Effector memory CD4-positive, alpha-beta T cell (primary cell): Measurements from ENCODE around the gene UTS2R.

ENCODE experiments used
- DNase-seq, 3 donors: peaks; one replicate each; pipeline ENCODE4 v3.0.0-alpha.2; 2020
- H3K27ac ChIP-seq: 2 replicates; pipeline ENCODE4 v1.7.0; 2013; ENCODE audit warnings: mild to moderate bottlenecking, low read length, moderate library complexity; ENCODE audit not compliant: insufficient read depth, poor library complexity, severe bottlenecking
- H3K27me3 ChIP-seq: replicated peaks from 2 replicates; pipeline ENCODE4 v1.7.0; 2013; ENCODE audit warnings: mild to moderate bottlenecking, low read length; ENCODE audit not compliant: insufficient read depth, control insufficient read depth, poor library complexity, severe bottlenecking
- H3K36me3 ChIP-seq: 2 replicates; pipeline ENCODE4 v1.7.0; 2013; ENCODE audit warnings: mild to moderate bottlenecking, low read length, moderate library complexity; ENCODE audit not compliant: control insufficient read depth, insufficient read depth
- H3K4me1 ChIP-seq: 2 replicates; pipeline ENCODE4 v1.7.0; 2013; ENCODE audit warnings: low read length, mild to moderate bottlenecking; ENCODE audit not compliant: control insufficient read depth, insufficient read depth, poor library complexity, severe bottlenecking
- H3K4me3 ChIP-seq: 2 replicates; pipeline ENCODE4 v1.7.0; 2013; ENCODE audit warnings: low read length, low read depth, mild to moderate bottlenecking; ENCODE audit not compliant: insufficient read depth, poor library complexity, severe bottlenecking
- H3K9me3 ChIP-seq: 2 replicates; pipeline ENCODE4 v1.7.0; 2013; ENCODE audit warnings: mild to moderate bottlenecking, low read length, moderate library complexity; ENCODE audit not compliant: control insufficient read depth

The UTS2R gene

DNA sequence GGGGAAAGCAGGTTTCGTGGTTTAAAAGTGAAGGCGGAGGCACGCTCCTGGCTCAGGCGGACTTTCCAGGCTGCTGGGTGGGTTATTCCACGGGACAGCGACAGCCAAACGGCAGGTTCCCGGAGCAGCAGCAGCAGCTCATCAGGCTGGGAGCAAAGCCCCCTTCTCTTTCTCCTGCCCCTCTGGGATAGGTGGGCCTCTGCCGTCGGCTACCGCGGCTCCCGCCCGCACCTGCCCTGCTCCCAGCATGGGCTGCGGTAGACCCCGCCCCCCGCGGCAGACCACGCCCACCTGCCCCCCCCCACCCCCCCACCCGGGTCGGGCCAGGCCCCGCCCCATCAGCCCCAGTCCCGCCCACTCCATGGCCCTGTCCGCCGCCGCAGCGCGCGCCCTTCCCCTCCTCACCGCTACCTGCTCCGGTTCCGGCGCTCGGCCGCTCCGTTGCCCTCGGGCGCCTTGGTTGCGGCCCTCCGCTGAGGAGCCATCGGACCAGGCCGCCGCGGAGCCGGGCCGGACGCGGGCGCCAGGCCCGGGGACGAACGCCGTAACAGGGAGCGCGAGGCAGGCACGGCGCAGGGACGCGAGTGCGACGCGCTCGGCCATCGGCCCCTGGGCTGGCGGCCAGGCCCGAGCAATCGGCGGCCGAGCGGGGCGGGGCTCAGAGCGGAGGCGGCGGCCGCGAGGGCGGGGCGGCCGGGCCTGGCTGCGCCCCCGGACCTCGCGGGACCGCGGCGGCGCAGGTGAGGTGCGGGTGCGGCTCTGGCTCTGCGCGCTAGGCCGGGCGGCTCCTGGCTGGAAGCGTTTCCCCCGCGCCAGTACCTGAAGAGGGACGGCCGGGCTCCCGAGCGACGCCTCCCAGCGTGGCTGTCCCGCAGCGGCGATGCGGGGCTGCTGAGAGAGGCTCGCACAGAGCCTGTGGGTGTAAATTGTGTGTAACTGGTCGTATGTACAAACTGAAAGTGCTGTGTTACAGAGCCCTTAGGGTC lies 46.7 kb downstream of the UTS2R start, which contains the start of the genes HEXD and OGFOD3:
Gene HEXD (plus strand): TSS at position 347 of the 986 bp plus-strand sequence. CDS start 1,453 bp downstream, outside the sequence.
Gene OGFOD3 (minus strand): TSS at position 586 of the 986 bp plus-strand sequence. CDS start 101 bp downstream, at position 485.
- Histone ChIP-seq H3K27me3 (no peaks in the 10 kb centered on the region), H3K36me3 (peaks cover 7% of the 10 kb centered on the region), H3K27ac (peak within 1 kb of the TSS; percentile 87), H3K4me1 (peaks cover 6% of the 10 kb centered on the region), H3K9me3 (no peaks in the 10 kb centered on the region), H3K4me3 (peak within 1 kb of the TSS; percentile 79)
- peak; percentile 74 to 80 (median 79) for DNase-seq

DNA sequence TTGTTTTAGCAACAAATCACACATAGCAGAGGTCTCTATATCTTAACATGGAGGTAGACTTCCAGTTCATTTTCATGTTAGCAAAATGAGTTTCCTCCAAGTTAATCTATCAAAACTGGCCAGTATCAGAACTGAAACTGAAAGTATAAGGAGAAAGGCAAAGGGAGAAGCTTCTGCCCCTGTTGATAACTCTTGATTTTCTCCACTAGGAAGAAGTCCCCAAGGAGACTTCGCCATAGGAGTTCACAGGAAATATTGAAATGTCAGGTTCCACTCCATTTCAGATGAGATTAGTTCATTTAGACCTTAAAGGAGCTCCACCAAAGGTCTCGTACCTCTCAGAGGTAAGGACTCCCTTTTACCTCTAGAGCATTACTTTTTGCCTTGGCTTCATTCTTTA lies 48.0 kb downstream of the UTS2R start:
- peaks cover 6% of the 10 kb centered on the region for H3K4me1 ChIP-seq
- H3K27ac ChIP-seq: peak overlapping the region; percentile 87
- no peak for DNase-seq
- H3K27me3 ChIP-seq: no peaks in the 10 kb centered on the region
- H3K4me3 ChIP-seq: peak overlapping the region; percentile 79
- peaks cover 7% of the 10 kb centered on the region for H3K36me3 ChIP-seq
- no peaks in the 10 kb centered on the region for H3K9me3 ChIP-seq

DNA sequence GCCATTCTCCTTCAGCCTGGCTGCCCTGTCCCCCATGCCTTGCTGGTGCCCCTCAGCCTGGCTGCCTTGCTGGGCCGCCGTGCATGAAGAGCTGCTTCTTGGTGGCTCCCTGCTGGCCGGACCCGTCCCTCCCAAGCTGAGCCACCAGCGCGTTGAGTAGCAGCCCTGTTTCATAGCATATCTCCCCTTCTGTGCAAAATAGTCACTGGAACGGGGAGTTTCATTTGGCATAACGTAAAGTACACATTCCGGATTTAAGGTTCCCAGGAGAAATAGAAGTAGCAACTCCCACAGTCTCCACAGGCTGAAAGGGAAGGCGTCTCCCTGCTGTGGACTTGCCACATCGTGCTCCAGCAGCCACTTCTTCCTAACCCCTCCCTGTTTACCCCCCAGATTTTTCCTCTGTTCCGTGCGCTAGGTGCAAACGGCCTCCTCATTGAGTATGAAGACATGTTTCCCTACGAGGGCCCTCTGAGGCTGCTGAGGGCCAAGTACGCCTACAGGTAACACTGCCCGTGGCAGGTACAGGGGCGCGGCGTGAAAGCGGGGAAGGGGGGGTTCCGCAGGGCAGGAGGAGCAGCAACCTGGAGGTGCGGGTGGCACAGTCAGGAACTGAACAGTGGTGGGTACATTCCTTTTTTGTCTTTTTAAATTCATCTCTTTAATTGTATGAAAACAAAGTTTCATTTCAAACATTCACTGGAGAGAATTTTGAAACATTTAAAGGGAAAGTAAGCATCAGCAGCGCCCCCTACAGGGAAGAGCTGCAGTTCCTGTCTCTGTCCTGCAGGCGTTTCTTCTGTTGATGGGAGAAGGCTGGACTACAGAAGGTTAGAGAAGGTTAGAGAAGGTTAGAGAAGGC lies 52.7 kb downstream of the UTS2R start:
- Histone ChIP-seq H3K4me3 (no peak overlapping the region), H3K27ac (no peak overlapping the region), H3K36me3 (peaks cover 7% of the 10 kb centered on the region), H3K27me3 (no peaks in the 10 kb centered on the region), H3K4me1 (peaks cover 6% of the 10 kb centered on the region), H3K9me3 (no peaks in the 10 kb centered on the region)
- DNase-seq: peak; percentile 11 to 39 (median 22)

DNA sequence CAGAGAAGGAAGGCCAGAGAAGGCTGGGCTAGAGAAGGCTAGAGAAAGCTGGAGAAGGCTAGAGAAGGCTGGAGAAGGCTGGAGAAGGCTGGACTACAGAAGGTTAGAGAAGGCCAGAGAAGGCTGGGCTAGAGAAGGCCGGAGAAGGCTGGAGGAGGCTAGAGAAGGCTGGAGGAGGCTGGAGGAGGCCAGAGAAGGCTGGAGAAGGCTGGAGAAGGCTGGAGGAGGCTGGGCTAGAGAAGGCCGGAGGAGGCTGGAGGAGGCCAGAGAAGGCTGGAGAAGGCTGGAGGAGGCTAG lies 53.2 kb downstream of the UTS2R start:
- Histone ChIP-seq H3K4me1 (peaks cover 6% of the 10 kb centered on the region), H3K27me3 (no peaks in the 10 kb centered on the region), H3K9me3 (no peaks in the 10 kb centered on the region), H3K36me3 (peaks cover 7% of the 10 kb centered on the region), H3K27ac (no peak overlapping the region), H3K4me3 (no peak overlapping the region)
- no peak for DNase-seq
